SHP77 (cell line): ENCODE data around the gene DOK3.
"Not testable (repeated sequence)": the region's sequence is repeated elsewhere in the genome, so short reads cannot be mapped to it uniquely, and the experiment has no call there.

Experiments used
- DNase-seq, 2 experiments: peaks; one replicate each; lab custom pipeline; 2025; lab: John Stamatoyannopoulos, UW

DOK3 gene

DNA sequence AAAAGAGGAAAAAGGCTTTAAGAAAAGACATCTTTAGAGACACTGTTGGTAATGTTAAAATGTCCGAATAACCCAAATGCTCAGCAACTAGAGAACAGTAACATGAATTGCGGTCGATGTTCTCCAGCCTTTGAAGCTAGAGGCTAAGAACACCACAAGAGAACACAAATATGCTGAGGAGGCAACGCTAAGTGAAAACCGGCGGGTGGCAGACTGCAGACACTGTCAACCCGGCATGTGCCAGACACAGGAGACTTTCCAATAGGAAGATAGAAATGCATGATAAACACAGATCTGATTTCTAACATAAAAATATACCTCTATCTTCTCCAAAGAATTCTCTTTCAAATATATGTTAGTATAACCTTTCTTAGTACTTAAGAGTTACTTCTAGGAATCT lies 25.5 kb upstream of the DOK3 start:
- no peak for DNase-seq

DNA sequence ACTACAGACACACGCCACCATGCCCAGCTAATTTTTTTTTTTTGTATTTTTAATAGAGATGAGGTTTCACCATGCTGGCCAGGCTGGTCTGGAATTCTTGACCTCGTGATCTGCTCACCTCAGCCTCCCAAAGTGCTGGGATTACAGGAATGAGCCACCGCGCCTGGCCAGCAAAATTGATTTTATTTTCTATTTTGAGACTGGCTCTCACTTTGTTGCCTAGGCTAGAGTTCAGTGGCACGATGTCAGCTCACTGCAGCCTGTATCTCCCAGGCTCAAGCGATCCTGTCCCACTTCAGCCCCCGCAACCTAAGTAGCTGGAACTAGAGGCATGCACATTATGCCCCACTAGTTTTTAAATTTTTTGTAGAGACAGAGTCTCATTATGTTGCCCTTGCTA lies 24.8 kb upstream of the DOK3 start:
- DNase-seq = not testable (repeated sequence)

DNA sequence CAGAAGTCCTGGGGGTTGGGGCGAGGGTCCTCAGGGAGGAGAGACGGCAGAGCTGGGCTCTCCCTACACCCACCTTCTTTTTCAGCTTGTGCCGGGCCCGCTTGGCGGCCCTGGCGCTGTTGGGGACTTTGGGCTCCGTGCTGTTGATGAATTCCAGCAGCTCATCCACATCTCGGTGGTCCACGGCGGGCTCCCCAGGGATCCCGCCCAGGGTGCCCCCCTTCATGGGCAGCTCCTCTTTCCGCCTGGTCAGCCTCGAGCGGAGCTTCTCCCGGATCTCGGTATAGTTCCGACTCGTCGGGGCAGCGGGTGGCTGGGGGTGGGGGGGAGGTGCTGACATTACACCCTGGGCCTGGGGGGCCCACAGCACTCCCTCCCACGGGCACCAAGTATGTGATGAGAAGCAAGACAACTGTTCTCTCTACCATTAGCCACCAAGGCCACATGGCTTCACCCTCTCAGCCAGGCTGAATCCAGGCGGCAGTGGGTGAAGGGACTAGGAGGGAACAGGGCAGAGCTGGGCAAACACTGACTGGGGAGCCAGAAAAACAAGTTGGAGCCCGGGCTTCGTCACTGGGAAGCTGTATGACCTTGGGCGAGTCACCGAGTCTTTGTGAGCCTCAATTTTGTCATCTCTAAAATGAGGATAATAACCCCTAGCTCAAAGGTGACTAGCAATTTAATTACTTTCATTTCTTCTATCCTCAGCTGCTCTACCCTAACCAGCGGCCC lies 21.7 kb upstream of the DOK3 start:
- DNase-seq = no peak

DNA sequence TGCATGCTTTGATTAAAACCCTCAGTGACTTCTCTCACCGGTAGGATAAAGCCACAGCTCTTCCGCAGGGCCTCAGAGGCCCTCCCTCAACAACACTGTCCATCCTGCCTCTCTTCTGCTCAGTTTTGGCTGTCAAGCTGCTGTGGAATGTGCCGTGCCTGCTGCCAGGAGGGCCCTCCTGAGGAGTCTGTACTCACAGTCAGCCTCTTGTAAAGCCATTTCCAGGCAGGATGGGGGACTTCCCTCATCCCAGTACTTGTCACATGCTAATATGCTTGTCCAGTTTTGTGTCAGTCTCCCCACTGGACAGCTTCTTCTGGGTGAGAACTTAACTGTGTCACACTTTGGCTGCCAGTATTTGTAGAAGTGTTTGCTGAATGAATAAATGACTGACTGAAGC lies 21.0 kb upstream of the DOK3 start:
- DNase-seq = no peak

DNA sequence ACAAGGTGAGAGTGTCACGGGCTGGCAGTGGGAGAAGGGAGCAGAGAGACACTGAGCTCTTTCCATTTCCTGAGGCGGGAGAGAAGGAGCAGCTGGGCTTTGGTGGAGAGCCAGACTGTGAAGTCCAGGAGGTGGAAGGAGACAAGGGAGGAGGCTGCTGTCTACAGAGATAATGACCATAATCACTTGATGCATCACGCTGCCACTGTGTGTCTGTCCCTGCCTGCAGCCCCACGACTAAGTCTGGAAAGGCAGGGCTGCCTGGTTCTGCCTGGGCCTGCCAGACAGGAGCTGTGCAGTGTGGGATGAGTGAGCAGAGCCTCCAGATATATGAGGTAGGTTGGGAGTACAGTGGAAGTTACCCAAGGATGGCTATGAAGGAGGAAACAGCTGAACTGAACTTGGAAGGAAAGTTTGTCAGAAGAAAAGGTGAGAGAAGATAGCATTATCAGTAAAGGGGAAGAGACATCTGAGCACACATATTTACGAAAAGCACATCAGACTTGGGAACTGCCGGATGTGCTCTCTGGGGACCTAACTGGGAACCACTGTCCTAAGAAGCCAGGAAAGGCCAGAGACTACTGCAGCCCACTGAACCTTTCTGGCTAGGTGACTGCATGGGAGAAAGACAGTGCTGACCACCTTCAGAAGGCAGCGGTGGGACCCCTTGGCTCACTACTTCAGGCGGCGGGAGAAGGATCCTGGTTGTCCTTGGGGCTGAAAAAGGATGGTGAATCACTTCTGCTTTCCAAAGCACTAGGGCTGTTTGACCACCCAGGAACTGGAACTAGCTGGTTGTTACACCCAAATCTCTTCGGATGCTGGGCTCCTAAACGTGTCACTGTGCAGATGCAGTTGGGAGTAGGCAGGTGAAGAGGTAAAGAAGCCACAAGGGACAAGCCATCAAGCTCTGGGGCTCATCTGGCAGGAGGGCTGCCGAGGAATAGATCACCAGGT lies 19.9 kb upstream of the DOK3 start:
- no peak for DNase-seq

DNA sequence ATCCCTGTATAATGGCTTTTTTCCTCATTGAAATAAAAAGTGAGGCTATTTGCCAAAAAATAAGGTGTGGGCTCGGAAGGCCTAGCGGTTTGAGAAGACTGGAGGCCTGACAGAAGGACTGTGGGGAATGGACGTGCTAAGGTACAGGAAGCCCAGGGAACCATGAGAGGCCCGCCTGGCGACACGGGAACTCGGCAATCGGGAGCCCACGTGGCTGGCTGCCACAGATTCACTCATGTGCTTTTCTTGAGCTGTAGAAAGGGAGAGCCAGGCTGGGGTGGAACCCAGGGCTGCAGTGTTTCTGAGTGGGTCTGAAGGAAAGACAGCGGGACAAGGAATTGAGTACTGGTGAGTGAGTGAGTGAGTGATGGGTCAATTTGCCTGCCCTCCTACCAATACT lies 19.0 kb upstream of the DOK3 start:
- DNase-seq = no peak

DNA sequence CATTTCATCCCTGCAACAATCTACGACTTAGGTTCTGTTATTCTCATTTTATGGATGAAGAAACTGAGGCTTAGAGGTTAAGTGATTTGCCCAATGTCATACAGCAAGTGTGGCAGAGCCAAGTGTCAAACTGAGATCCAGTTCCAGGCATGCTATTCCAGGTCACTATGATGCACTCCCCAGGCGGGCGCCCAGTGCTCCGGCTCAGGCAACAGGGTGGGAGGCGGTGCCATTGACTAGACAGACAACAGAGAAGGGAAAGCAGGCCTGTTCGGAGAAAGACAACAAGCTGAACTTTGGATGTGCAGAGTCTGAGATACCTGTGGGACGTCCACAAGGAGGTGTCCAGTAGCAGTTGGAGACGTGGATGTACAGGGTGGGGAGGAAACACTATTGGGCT lies 18.0 kb upstream of the DOK3 start:
- no peak for DNase-seq

DNA sequence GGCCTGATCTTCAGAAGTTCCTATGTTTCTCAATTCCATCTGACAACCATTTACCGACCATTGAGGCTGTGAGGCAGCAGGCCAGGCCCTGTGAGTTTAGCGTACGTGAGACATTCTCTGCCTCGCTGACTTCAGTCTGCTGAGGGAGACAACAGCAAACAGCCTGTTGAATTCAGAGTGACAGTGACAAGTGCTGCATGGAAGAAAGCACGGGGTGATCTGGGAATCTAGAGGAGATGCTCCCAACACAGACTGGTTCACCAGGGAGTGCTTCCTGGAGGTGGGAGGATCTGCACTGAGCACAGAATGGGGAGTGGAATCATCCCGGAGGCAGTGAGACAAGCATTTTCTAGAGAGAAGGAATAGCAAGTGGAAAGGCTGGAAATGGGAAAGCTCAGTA lies 17.2 kb upstream of the DOK3 start:
- DNase-seq = no peak

DNA sequence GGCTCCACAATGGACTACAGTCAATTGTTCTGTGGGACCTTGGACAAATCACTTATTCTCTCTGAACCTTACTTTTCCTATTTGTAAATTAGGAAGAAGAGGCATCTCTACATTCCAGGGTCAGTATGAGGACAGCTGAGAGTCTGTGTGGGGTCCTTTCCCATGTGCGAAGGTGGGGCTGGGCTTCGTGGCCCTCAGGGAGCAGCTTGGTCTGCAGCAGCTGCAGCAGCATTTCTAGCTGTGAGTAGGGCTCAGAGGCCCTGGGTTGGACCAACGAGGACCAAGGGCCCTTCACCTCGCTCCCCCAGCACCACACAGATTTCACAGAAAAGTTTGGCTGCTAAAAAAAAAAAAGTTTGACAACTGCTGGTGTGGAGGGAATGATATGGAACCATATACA lies 16.6 kb upstream of the DOK3 start:
- no peak for DNase-seq

DNA sequence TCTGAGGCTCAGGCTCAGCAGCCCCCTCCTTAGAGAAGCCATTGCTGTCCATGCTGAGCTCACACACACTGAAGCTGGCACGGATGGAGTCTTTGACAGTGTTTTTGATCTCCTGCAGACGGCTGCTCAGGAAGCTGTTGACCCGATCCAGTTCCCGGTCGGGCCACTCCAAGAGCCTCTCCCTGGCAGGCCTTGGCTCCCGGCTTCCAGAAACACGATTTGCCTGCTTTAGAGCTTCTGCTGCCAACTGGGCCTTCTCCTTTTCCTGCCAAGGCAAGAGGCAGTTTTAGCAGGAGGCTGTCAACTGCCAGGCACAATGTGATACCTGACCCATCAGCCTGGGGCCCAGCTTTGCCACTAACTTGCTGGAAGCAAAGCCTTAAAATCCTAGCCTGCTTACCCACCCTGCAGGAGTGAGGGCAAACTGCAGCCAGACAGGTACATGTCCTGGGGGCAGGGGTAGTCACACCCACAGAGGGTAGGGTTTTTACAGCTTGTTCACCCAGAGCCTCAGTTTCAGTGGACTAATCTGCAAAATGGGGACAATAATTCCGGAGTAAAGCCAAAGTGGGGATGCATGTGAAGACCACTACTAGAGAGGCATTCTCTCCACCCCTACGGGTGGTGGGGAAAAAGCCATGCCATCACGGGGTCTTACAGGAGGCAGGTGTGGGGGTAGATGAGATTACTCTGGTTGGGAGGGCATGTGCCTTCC lies 15.5 kb upstream of the DOK3 start:
- no peak for DNase-seq

DNA sequence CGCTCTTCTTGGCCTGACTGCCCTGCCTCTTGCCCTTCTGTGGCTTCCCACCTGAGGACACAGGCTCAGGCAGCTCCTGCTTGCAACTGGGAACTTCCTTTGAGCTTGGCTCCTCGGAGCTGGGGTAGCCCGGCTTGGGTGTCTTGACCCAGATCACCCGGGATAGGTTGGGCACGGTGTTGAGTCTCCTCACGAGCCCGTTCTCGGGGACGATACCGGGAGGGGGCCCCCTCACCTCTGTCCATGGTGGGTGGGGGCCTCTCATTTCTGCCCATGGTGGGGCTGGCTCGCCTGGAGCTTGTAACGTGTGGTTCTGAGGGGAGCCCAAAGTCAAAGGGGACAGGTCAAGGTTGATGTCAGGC lies 14.9 kb upstream of the DOK3 start:
- DNase-seq = no peak

DNA sequence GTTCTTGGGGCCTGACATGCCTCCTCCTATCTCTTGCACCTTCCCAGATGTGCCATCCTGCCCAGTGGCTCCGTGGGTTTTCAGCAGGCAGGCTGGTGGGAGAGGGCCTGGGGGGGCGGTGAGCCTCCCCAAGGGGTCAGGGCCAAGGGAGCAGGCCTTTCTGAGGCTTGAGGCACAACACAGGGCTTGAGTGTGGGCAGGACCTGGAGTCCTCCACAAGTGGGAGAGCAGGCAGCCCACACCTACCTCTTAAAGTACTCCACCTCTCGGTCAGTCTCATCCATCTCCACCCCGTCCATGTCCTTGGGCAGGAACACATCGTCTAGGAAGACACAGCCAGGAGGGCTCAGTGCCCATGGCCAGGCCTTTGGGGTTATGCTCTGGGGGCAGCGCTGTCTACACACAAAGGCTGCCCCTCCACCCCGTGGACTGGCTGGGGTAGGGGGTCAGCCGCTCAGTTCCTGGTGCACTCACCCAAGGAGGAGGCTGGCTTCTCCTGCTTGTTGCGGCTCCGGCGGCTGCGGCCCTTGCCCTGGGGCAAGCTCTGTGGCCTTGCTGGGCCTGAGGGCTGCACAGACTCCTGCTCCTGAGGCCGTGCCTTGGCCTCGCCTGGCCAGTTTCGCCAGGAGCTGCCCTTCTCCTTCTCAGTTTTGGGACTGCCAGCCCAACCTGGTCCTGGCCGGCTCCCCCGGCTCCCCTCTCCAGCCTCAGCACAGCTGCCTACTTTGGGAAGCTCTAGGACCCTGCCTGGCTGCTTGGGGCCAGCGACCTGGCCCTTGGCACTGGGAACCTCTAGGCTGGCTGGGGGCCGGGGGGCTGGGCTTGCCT lies 14.3 kb upstream of the DOK3 start:
- DNase-seq = no peak

DNA sequence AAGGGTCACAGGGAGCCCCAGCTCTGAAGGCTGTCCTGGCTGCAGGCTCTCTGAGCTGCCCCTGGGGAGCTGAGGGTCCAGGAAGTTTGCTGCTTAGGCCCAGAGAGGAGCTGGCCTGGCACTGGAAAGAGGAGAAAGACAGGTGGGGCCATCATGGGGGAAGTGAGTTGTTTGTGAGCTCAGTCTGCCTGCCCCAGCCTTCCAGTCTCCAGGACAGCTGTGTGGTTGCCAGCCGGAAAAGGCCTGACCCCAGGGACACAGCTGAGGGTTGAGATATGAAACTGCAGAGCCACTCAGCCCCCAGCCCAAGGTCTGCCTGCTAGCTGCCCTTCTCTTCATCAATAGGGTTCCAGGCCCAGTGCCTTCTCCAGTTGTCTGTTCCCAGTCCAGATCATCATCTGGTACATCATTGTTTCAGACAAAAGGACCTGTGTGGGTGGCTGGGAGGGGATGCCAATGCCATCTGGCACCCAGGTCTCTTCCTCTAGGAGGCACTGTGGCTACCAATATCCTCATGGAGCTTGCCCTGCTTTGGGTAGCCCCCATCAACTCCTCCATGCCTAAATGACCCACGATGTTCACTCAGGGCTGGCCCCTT lies 11.4 kb upstream of the DOK3 start:
- DNase-seq = no peak

DNA sequence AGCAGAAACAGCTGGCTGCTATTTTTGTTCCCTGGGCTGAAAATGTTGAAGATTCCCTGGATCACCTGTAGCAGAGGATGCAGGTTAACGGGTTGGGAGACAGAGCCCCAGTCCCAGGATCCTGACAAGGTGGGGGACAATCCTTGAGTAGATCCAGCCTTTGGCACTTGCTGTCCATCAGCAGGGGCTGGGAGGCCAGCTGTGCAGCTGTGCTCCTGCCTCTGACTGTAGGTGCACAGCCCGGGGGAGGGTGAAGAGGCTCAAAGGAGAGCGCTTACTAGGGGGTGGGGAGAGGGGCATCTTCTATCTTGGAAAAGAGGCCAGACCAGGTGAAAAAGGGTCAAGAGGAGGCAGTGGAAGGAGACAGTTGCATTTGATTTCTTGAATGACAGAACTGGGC lies 10.6 kb upstream of the DOK3 start:
- no peak for DNase-seq

DNA sequence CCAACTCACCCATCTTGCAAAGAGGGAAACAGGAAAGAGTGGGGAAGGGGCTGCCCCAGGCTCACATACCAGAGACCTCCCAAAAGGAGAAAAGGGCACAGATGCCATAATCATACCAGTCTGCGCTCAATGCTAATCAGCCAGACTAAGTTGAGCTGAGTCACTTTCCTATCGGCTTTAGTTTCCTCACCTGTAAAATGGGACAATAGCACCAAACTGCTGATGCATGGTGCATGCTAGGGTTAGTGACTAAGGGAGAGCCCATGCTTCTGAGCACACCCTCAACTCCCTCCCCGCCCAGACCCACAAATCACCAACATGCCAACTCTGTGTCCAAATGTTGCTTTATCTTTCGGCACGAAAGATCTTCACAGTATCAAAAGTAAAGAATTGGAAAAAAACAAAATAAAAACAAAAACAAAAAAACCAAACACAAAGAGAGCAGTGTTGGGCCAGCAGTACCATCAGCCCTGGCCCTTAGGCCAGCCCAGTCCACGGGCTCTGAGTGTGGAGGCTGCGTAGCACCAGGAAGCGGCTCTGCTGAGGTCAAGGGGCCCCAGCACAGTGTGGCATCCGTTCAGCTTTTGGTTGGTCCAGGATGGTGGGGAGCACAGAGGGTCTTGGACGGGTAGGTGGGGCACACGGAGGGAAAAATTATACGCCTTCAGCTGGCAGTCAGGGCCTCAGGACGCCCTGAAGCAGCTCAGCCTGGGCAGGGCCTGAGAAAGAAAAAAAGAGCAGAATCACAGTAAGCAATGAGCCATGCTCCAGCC lies 10.0 kb upstream of the DOK3 start:
- DNase-seq = no peak

DNA sequence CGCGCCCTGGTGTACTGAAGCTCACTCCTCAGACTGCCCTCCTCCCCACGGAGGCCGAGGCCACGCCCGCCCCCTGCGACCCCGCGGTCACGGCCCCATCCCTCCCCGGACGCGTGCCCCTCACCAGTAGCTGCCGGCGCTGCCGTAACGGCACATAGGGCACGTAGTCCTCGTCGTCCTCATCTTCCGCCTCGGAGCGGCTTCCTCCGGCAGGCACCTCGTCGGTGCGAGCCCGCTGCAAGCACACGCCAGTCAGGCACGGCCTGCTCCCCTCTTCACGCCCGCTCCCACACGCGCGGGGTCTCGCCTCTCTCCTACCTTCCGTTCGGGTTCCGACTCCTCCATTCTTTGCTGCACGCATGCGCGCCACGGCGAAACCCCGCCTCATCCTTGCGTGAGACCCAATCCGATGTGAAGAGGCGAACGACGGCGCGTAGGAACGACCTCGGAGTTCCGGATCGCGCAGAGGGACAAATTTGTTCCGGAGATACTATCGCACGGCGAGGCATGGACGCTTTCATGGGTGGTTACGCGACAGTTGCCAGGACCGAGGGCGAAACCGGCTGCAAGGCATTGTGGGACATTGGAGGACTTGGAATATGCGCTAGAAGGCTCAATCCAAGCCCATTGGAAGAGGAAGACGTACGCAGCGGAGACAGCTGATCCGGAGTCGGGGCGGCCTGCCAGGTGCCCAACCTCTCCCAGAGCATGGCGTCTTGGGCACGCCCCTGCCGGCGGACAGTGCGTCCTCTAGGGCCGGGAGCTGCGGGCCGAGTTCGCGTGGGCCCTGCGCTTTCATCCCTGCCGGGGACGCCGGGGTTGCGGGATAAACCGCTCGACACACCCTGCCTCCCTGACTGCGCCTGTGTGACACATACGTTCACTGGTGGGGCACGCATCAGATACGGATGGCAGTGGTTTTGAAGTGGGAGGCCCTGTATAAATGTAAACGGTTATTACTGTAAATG lies 7.3 kb upstream of the DOK3 start, which contains the start of gene DDX41:
TSS of gene DDX41 (minus strand) at position 361 of the 968 bp plus-strand sequence. CDS start at position 345, 16 bp downstream.
- peak; percentile 97 for DNase-seq

DNA sequence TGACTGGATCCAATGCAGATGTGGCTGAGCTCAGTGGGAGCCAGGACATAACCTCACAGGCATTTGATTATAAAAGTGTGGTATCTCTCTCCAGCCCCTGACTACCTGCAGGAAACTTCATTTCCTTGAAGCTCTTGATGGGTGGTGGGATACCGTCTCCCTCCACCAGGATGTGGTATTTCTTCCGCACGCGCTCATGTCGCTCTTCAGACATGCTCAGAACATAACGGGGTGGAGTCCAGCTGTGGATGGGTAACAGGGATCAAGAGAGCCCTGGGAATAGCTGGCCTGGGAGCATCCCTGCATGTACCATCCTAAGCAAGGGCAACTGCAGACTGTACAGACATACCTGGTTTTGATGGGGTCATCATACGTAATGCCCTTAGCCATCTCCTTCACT lies 6.0 kb upstream of the DOK3 start:
- no peak for DNase-seq

DNA sequence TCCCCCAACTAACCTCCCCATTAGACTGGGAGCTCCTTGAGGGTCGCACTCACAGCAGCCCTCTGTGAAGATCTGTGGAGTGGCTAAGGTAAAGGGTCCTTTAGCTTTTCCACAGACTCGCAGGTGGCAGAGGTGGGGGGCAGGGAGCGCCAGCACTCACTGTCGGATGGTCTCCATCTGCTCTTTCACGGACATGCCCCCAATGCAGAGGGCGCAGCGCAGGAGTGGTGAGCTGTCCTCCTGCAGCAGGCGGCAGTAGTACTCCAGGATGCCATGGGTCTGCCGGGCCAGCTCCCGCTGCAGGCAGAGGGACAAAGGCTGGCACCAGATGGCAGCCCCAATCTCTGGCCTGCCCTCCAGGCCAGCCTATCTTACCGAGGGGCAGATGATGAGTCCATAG lies 4.9 kb upstream of the DOK3 start:
- DNase-seq = no peak

DNA sequence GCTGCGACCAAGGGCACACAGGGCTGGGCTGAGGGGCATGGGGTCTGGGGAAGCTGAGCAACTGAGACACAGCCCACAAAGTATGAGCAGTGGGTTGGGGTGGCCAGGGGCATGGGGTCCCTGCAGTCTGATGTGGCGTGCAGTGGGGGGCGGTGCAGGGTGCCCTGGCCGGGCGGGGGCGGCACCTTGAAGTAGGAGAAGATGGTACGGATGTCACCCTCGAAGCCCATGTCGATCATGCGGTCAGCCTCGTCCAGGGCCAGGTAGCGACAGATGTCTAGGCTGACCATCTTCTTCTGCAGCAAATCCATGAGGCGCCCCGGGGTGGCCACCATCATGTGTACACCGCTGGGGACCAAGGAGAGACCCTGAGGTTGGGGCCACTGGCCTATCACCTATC lies 3.9 kb upstream of the DOK3 start:
- DNase-seq = no peak
